Spleen (tissue), 7 donors: ENCODE data around the gene ETNK1.

Experiments used
- POLR2AphosphoS5 ChIP-seq, 3 donors: sonication (generic); formaldehyde crosslinking; IDR thresholded peaks; one replicate each; pipeline ENCODE4 v1.5.1; 2017; ENCODE audit warnings: antibody characterized with exemption in 3 of 3
- TF ChIP-seq, protein P1 (sequence below), 11 experiments: fragments of 200-600 bp in 7 of 11; fragments of 450-650 bp in 4 of 11; sonication (generic) in 4 of 11; IDR thresholded peaks in 8 of 11; conservative IDR thresholded peaks in 3 of 11; 1 replicate in 7 of 11; 2 replicates in 4 of 11; pipeline versions ENCODE4 v1.4.0 to v1.8.0; 2016 to 2021; ENCODE audit warnings: antibody characterized with exemption in 11 of 11, inconsistent platforms in 4 of 11, mild to moderate bottlenecking in 1 of 11
- donor health status: DM: no; HTN: no; CAD: no; lungs with moderate emphysema.
- donor health status: DM: no; HTN: no; CAD: no.
- donor health status: DM: no; HTN: no; CAD: no.

DNA sequence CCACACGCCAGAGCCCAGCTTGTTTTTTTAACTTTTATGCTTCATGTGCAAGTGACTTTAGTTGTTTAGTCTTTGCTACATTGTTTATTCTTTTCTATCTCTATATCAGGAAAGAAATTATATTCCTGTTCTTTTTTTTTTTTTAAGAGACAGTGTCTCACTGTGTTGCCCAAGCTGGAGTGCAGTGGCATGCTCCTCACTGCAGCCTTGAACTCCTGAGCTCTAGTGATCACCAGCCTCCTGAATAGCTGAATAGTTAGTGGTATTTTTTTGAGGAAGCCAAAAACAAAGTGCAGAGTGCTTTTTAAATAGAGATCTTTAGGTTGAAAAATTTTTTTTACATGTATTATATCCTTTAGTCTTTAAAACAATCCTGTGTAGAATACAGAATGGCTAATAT is 58.2 kb downstream of the ETNK1 start:
- TF ChIP-seq POLR2AphosphoS5 (IDR thresholded peaks at IDR 0.05) = no peak
- TF ChIP-seq, protein P1, sequence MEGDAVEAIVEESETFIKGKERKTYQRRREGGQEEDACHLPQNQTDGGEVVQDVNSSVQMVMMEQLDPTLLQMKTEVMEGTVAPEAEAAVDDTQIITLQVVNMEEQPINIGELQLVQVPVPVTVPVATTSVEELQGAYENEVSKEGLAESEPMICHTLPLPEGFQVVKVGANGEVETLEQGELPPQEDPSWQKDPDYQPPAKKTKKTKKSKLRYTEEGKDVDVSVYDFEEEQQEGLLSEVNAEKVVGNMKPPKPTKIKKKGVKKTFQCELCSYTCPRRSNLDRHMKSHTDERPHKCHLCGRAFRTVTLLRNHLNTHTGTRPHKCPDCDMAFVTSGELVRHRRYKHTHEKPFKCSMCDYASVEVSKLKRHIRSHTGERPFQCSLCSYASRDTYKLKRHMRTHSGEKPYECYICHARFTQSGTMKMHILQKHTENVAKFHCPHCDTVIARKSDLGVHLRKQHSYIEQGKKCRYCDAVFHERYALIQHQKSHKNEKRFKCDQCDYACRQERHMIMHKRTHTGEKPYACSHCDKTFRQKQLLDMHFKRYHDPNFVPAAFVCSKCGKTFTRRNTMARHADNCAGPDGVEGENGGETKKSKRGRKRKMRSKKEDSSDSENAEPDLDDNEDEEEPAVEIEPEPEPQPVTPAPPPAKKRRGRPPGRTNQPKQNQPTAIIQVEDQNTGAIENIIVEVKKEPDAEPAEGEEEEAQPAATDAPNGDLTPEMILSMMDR (IDR thresholded peaks at IDR 0.05 in 8 of 11, conservative IDR thresholded peaks at IDR 0.05 in 3 of 11) = no peak
